ENCODE results near the gene MEMO1.
"Not testable (repeated sequence)": the region's sequence is repeated elsewhere in the genome, so short reads cannot be mapped to it uniquely, and the experiment has no call there.

MEMO1 gene

GRCh38 chr2:32002406-32002805 lies 8.4 kb downstream of the MEMO1 start:
- DNase-seq = no peak

GRCh38 chr2:31999438-31999837 lies 11.4 kb downstream of the MEMO1 start:
- peak in 1 of 10 donors; percentile 6 for DNase-seq
- intact Hi-C loops (cut with DNase I) = no loop called here

More at GRCh38 chr2:32002406-32002805, 8.4 kb downstream of the MEMO1 start:
- intact Hi-C loops (cut with DNase I) = no loop called here

DNA sequence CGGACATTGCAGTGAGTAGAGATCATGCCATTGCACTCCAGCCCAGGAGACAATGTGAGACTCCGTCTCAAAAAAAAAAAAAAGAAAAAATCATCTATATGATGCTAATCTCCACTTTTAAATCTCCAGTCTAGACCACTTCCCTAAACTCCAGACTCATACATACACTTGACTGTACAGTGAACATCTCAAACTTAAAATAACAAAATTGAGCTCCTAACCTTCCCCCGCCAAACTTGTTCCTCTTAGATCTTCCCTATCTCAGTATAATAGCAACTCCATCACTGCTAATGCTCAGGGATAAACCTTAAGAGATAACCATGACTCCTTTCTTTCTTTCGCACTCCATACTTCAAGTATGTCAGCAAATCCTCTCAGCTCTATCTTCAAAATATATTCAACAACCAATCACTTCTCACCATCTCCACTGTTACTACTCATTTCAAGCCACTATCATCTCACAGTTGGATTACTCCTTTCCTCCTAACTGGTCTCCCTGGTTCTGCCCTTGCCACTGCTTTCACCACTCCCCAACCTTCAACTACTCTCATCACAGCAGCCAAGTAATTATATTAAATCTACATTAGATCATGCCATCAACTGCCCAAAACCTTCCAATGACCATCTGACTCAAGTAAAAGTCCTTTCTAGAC lies 12.0 kb downstream of the MEMO1 start:
- intact Hi-C loops (cut with DNase I) = no loop called here
- no peak for DNase-seq

DNA sequence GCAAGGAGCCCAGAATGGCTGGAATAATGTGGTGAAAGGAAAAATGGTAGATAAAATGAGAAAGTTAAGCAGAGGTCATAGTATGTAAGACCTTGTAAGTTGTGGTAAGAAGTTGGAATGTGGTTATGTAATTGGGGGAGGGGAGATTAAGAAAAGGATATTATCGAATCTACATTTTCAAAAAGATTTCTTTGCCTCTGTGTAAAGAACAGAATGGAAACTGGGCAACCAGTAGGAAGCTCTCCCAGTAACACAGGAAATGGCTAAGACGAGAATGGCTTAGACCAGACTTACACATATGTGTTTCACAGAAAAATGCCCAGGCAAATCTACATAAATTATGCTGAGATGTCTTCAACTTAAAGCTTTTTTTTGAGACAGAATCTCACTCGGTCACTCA lies 13.2 kb downstream of the MEMO1 start:
- no peak for DNase-seq
- intact Hi-C loops (cut with DNase I) = no loop called here

DNA sequence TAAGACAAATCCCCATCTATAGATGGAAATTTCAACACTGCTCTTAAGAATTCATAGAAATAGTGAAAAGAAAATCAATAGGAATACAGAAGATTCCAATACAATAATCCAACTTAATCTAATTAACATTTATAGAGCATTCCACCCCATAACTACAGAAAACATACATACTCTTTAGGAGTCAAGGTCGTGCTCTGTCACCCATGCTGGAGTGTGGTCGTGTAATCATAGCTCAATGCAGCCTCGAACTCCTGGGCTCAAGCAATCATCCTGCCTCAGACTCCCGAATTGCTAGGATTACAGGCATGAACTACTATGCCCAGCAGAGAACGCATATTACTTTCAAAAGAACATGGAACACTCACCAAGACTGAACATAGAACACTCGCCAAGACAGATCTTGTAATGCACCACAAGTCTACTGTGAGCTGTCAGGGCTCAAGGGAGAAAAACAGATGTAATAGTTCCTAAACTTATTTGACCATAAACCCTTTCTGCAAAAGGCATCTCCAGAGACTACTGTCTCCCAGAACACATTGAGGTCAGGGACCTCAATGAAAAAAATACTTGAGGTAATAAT lies 14.1 kb downstream of the MEMO1 start:
- intact Hi-C loops (cut with DNase I) = no loop called here
- DNase-seq = no peak

DNA sequence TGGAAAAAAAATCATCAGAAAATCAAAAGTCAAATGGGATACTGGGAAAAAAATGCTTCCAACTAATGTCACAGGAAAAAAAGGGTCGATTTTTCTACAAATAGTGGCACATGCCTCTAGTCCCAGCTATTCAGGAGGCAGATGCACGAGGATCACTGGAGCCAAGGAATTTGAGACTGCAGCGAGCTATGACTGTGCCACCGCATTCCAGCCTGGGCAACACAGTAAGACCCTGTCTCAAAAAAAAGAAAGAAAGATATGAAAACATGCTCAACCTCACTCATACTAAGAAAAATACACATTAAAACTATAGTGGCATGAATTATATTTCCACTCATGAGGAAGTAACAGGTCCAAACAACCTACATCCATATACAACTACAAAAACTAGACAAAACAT lies 17.9 kb downstream of the MEMO1 start:
- intact Hi-C loops (cut with DNase I) = no loop called here
- no peak for DNase-seq

DNA sequence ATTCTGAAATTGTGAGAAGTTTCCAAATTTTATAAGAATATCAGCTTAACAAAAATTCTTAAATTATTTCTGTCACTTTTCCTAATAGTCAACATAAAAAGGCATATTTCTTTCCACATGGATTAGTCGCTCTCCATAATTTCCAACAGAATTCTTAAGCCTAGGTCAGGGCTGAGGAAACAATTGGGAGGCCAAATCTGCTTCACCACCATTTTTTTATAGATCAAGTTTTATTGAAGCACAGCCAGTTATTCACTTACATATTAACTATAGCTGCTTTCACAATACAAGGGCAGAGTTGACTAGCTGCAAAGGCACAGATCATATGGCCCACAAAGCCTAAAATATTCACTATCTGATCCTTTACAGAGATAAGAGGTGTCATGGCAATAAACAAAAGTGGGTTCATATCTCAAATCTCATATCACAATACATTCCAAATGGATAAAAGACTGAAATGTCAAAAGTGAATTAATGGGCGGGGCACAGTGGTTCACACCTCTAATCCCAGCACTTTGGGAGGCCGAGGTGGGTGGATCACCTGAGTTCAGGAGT lies 18.7 kb downstream of the MEMO1 start:
- DNase-seq = no peak
- intact Hi-C loops (cut with DNase I) = no loop called here

DNA sequence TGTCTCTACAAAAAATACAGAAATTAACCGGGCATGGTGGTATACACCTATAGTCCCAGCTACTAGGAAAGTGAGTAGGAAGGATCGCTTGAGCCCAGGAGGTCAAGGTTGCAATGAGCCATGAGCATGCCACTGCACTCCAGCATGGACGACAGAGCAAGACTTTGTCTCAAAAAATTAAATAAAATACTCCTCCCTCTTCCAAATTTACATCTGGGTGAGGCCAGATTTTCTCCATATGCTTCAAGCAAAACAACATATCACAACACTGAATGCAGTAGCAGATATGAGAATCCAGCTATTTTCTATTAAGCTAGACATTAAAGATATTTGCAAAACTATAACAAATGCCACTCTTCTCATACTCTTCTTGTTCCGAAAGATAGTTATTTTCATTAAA lies 20.9 kb downstream of the MEMO1 start:
- intact Hi-C loops (cut with DNase I) = no loop called here
- DNase-seq = no peak

GRCh38 chr2:31987454-31988220 lies 23.2 kb downstream of the MEMO1 start:
- no peak for DNase-seq
- intact Hi-C loops (cut with DNase I) = no loop called here

DNA sequence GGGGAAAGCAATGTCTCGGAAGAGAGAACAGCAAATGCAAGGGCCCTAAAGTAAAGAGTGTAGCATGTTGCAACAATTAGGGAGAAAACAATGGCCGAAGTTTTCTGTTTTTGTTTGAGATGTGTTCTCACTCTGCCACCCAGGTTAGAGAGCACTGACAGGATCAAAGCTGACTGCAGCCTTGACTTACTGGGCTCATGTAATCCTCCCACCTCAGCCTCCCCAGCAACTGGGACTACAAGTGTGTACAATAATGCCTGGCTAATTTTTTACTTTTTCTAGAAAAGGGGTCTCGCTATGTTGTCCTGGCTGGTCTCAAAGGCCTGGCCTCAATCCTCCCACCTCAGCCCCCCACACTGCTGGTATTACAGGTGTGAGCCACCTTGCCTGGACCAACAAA lies 23.9 kb downstream of the MEMO1 start:
- intact Hi-C loops (cut with DNase I) = no loop called here
- DNase-seq = no peak

- no peak for DNase-seq
- intact Hi-C loops (cut with DNase I) = no loop called here
Observed at GRCh38 chr2:31983762-31984467, 26.9 kb downstream of the MEMO1 start.

DNA sequence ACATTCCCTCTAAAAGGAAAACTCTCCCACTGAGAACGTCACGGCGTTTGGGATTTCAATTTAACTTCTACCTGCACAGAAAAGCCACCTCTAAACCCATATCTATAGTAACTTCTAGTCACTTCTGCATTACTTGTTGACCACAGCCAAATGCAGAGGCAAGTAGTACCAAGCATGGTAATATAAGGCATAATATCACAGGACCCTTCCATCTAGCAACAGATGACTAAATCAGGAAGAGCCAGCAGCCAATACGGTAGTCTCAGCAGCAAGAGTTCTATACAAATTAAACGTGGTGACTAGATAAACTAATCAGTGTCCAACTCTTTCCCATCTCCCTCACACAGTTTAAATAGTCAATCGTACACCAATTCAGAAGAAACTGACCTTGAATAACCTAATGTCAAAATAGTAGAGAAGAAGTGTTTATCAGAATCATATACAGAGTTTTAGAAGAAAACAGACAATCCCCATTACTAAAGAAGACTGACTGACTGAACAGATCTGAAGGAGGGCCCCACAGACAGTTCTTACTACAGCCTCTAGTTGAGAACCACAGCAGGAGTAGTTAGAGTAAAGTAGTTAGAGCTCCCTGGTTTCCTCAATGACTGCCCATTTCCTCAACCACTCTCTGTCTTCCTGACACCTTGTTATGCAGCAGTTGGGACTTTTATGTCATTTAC lies 30.0 kb downstream of the MEMO1 start:
- intact Hi-C loops (cut with DNase I) = no loop called here
- no peak for DNase-seq

DNA sequence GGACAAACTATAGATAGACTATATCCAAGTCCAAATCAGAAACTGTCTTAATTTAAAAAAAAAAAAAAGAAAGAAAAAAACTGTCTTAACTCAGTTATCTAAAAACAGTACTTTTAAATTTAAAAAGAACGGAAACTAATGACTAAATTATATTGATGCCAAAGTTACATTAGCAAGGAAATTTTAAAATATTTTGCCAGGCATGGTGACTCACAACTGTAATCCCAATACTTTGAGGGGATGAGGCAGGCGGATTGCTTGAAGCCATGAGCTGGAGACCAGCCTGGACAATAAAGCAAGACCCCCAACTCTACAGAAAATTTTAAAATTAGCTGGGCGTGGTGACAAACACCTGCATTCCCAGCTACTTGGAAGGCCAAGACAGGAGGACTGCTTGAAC lies 30.9 kb downstream of the MEMO1 start:
- DNase-seq = no peak

DNA sequence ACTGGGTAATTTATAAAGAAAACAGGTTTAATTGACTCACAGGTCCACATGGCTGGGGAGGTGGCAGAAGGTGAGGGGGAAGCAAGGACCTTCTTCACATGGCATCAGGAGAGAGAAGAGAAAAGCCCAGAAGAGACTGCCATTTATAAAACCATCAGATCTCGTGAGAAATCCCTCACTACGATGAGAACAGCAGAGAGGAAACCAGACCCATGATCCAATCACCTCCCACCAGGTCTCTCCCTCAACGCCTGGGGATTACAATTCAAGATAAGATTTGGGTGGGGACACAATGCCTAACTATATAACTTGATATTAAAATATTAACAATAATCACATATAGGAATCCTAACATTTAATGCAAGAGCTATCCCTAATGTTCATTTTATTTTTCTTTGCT lies 31.8 kb downstream of the MEMO1 start:
- intact Hi-C loops (cut with DNase I) = no loop called here
- no peak for DNase-seq

More for the DNA sequence above, 30.9 kb downstream of the MEMO1 start:
- intact Hi-C loops (cut with DNase I) = no loop called here

DNA sequence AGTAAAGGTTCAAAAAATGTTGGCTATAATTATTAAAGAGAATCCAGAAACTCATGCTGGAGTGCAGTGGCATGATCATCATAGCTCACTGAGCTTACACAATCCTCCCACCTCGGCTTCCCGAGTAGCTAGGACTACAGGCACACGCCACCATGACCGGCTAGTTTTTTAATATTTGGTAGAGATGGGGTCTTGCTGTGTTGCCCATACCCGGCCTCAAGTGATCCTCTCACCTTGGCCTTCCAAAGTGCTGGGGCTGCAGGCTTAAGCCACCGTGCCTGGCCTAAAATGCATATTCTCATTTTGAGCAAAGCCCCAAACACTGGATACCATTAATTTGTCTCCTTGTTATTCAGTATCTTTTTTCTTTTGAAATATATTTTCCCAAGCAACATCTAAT lies 32.4 kb downstream of the MEMO1 start:
- intact Hi-C loops (cut with DNase I) = no loop called here
- DNase-seq = no peak

DNA sequence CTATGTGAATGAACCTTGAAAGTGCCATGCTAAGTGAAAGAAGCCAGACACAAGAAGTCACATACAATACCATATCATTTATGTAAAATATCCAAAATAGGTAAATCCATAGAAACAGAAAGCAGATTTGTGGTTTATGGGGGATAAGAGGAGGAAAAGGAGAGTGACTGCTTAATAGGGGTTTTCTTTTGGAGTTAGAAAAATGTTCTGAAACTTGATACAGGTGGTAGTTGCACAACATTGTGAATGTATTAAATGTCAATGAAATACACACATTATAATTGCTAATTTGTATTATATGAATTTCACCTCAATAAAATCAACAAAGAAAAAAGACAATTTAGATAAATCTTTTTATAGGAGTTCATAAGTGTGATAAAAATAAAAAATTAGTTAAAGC lies 37.1 kb downstream of the MEMO1 start:
- intact Hi-C loops (cut with DNase I) = no loop called here
- no peak for DNase-seq

- DNase-seq = no peak
- intact Hi-C loops (cut with DNase I) = no loop called here
Observed at GRCh38 chr2:31972059-31972458, 38.7 kb downstream of the MEMO1 start.

GRCh38 chr2:31969178-31969577 lies 41.6 kb downstream of the MEMO1 start:
- no peak for DNase-seq
- intact Hi-C loops (cut with DNase I) = no loop called here

DNA sequence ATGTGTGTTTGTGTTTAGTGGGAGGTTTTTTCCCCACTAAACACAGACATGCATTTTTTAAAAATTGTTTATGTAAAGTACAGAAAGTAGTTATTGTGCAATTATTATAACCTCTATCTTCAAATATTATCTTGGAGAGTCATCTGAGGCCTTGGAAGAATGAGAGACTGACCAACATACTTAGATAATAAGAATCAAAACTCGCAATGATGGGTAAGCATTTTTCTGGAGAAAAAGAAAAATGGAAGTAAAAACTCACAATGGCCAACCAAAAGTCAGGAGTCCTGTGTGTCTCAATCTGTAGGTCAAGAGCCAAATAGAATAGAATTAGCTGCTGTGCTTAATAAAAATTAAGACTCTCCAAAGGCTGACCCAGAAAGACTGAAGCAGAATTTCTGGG lies 43.0 kb downstream of the MEMO1 start:
- intact Hi-C loops (cut with DNase I) = no loop called here
- no peak for DNase-seq

GRCh38 chr2:31966402-31966801 lies 44.4 kb downstream of the MEMO1 start:
- DNase-seq; intact Hi-C loops (cut with DNase I): not testable (repeated sequence)

Measured in posterior cingulate gyrus (tissue), 11 donors.